Breast epithelium (tissue), 3 donors: ENCODE measurements around the gene GCN1.

Experiments
- POLR2AphosphoS5 ChIP-seq, 3 donors: sonication (generic); formaldehyde crosslinking; IDR thresholded peaks; one replicate each; pipeline ENCODE4 v1.6.1; 2017; ENCODE audit warnings: antibody characterized with exemption in 3 of 3
- TF ChIP-seq, protein P1 (sequence below), 3 donors: fragments of 450-650 bp; IDR thresholded peaks; one replicate each; pipeline ENCODE4 v1.5.1; 2016 to 2017; ENCODE audit warnings: antibody characterized with exemption in 3 of 3, mild to moderate bottlenecking in 3 of 3, moderate library complexity in 3 of 3

DNA sequence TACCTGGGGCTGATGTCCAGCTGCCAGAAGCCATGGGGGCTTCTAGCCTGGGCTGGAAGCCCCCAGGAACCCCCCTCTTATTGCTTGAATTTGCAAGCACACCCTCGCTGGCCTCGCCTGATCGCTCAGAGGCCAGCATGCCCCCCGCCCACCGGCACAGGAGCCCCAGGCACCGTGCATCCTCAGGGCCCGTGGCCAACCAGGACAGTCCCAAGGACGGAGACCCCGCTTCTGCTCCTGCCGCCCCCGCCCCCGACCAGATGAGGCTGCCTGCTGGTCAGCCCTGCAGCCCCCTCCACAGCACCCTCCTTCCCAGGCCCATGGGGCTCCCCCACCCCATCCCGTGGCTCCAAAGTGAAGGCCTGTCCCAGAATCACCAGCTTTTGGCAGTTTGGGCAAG lies 99.2 kb downstream of the GCN1 start:
- TF ChIP-seq, protein P1, sequence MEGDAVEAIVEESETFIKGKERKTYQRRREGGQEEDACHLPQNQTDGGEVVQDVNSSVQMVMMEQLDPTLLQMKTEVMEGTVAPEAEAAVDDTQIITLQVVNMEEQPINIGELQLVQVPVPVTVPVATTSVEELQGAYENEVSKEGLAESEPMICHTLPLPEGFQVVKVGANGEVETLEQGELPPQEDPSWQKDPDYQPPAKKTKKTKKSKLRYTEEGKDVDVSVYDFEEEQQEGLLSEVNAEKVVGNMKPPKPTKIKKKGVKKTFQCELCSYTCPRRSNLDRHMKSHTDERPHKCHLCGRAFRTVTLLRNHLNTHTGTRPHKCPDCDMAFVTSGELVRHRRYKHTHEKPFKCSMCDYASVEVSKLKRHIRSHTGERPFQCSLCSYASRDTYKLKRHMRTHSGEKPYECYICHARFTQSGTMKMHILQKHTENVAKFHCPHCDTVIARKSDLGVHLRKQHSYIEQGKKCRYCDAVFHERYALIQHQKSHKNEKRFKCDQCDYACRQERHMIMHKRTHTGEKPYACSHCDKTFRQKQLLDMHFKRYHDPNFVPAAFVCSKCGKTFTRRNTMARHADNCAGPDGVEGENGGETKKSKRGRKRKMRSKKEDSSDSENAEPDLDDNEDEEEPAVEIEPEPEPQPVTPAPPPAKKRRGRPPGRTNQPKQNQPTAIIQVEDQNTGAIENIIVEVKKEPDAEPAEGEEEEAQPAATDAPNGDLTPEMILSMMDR (IDR thresholded peaks at IDR 0.05) = no peak
- no peak for TF ChIP-seq POLR2AphosphoS5 (IDR thresholded peaks at IDR 0.05)
